ENCODE measurements around the gene RBX1.
A peak's percentile ranks its signal among the peaks of the same experiment; 100 is the strongest.
"Not testable (repeated sequence)": the region's sequence is repeated elsewhere in the genome, so short reads cannot be mapped to it uniquely, and the experiment has no call there.

Gene RBX1

GRCh38 chr22:41001722-41002122 lies 50.5 kb downstream of the RBX1 start:
- Histone ChIP-seq H3K4me3 (ENCODE audit: low read depth in 1 of 2, low read length in 2 of 2) (no peak overlapping the region), H3K27me3 (ENCODE audit: low read depth, low read length) (no peaks in the 10 kb centered on the region), H3K4me1 (ENCODE audit: control insufficient read depth in 1 of 2, insufficient read depth in 2 of 2, low read length in 2 of 2) (no peaks in the 10 kb centered on the region), H3K36me3 (ENCODE audit: control insufficient read depth in 1 of 2, insufficient read depth in 2 of 2, low read length in 2 of 2) (no peaks in the 10 kb centered on the region), H3K9me3 (ENCODE audit: control insufficient read depth in 1 of 2, low read length in 2 of 2) (no peaks in the 10 kb centered on the region), H3K27ac (ENCODE audit: low read length) (no peak overlapping the region)

GRCh38 chr22:41002386-41002785 lies 51.2 kb downstream of the RBX1 start:
- not testable (repeated sequence) for H3K27me3 ChIP-seq (ENCODE audit: low read depth, low read length); H3K27ac ChIP-seq (ENCODE audit: low read length); H3K9me3 ChIP-seq (ENCODE audit: control insufficient read depth in 1 of 2, low read length in 2 of 2); H3K4me3 ChIP-seq (ENCODE audit: low read depth in 1 of 2, low read length in 2 of 2); H3K36me3 ChIP-seq (ENCODE audit: control insufficient read depth in 1 of 2, insufficient read depth in 2 of 2, low read length in 2 of 2); H3K4me1 ChIP-seq (ENCODE audit: control insufficient read depth in 1 of 2, insufficient read depth in 2 of 2, low read length in 2 of 2)

- Histone ChIP-seq H3K36me3 (ENCODE audit: control insufficient read depth in 1 of 2, insufficient read depth in 2 of 2, low read length in 2 of 2) (no peaks in the 10 kb centered on the region), H3K4me1 (ENCODE audit: control insufficient read depth in 1 of 2, insufficient read depth in 2 of 2, low read length in 2 of 2) (no peaks in the 10 kb centered on the region), H3K27me3 (ENCODE audit: low read depth, low read length) (no peaks in the 10 kb centered on the region), H3K27ac (ENCODE audit: low read length) (no peak overlapping the region), H3K9me3 (ENCODE audit: control insufficient read depth in 1 of 2, low read length in 2 of 2) (no peaks in the 10 kb centered on the region), H3K4me3 (ENCODE audit: low read depth in 1 of 2, low read length in 2 of 2) (no peak overlapping the region)
These were observed 51.9 kb downstream of the RBX1 start for GRCh38 chr22:41003066-41003465.

- no peaks in the 10 kb centered on the region for H3K9me3 ChIP-seq (ENCODE audit: control insufficient read depth in 1 of 2, low read length in 2 of 2)
- H3K27ac ChIP-seq (ENCODE audit: low read length), result no peak overlapping the region
- no peaks in the 10 kb centered on the region for H3K27me3 ChIP-seq (ENCODE audit: low read depth, low read length)
- H3K4me3 ChIP-seq (ENCODE audit: low read depth in 1 of 2, low read length in 2 of 2), result no peak overlapping the region
- no peaks in the 10 kb centered on the region for H3K36me3 ChIP-seq (ENCODE audit: control insufficient read depth in 1 of 2, insufficient read depth in 2 of 2, low read length in 2 of 2)
- H3K4me1 ChIP-seq (ENCODE audit: control insufficient read depth in 1 of 2, insufficient read depth in 2 of 2, low read length in 2 of 2), result no peaks in the 10 kb centered on the region
These were observed 52.8 kb downstream of the RBX1 start for GRCh38 chr22:41003976-41004375.

- no peaks in the 10 kb centered on the region for H3K4me1 ChIP-seq (ENCODE audit: control insufficient read depth in 1 of 2, insufficient read depth in 2 of 2, low read length in 2 of 2)
- no peaks in the 10 kb centered on the region for H3K9me3 ChIP-seq (ENCODE audit: control insufficient read depth in 1 of 2, low read length in 2 of 2)
- H3K27me3 ChIP-seq (ENCODE audit: low read depth, low read length), result no peaks in the 10 kb centered on the region
- no peaks in the 10 kb centered on the region for H3K36me3 ChIP-seq (ENCODE audit: control insufficient read depth in 1 of 2, insufficient read depth in 2 of 2, low read length in 2 of 2)
- no peak overlapping the region for H3K27ac ChIP-seq (ENCODE audit: low read length)
- no peak overlapping the region for H3K4me3 ChIP-seq (ENCODE audit: low read depth in 1 of 2, low read length in 2 of 2)
These were observed 58.2 kb downstream of the RBX1 start for GRCh38 chr22:41009222-41009948.

GRCh38 chr22:41015003-41015402 lies 63.8 kb downstream of the RBX1 start:
- Histone ChIP-seq H3K9me3 (ENCODE audit: control insufficient read depth in 1 of 2, low read length in 2 of 2) (no peaks in the 10 kb centered on the region), H3K36me3 (ENCODE audit: control insufficient read depth in 1 of 2, insufficient read depth in 2 of 2, low read length in 2 of 2) (no peaks in the 10 kb centered on the region), H3K27ac (ENCODE audit: low read length) (no peak overlapping the region), H3K27me3 (ENCODE audit: low read depth, low read length) (no peaks in the 10 kb centered on the region), H3K4me3 (ENCODE audit: low read depth in 1 of 2, low read length in 2 of 2) (no peak overlapping the region), H3K4me1 (ENCODE audit: control insufficient read depth in 1 of 2, insufficient read depth in 2 of 2, low read length in 2 of 2) (no peaks in the 10 kb centered on the region)

GRCh38 chr22:41021061-41021612 lies 70.0 kb downstream of the RBX1 start:
- H3K27me3 ChIP-seq (ENCODE audit: low read depth, low read length), result no peaks in the 10 kb centered on the region
- no peaks in the 10 kb centered on the region for H3K36me3 ChIP-seq (ENCODE audit: control insufficient read depth in 1 of 2, insufficient read depth in 2 of 2, low read length in 2 of 2)
- no peaks in the 10 kb centered on the region for H3K9me3 ChIP-seq (ENCODE audit: control insufficient read depth in 1 of 2, low read length in 2 of 2)
- H3K4me3 ChIP-seq (ENCODE audit: low read depth in 1 of 2, low read length in 2 of 2), result peak overlapping the region; percentile 70 to 84
- H3K4me1 ChIP-seq (ENCODE audit: control insufficient read depth in 1 of 2, insufficient read depth in 2 of 2, low read length in 2 of 2), result peaks cover 0 to 6% of the 10 kb centered on the region in 2 donors
- H3K27ac ChIP-seq (ENCODE audit: low read length), result peak overlapping the region; percentile 80

GRCh38 chr22:41021613-41022454 lies 70.7 kb downstream of the RBX1 start:
- Histone ChIP-seq H3K36me3 (ENCODE audit: control insufficient read depth in 1 of 2, insufficient read depth in 2 of 2, low read length in 2 of 2) (no peaks in the 10 kb centered on the region), H3K27ac (ENCODE audit: low read length) (peak overlapping the region; percentile 80), H3K4me3 (ENCODE audit: low read depth in 1 of 2, low read length in 2 of 2) (peak overlapping the region; percentile 70 to 84), H3K27me3 (ENCODE audit: low read depth, low read length) (no peaks in the 10 kb centered on the region), H3K4me1 (ENCODE audit: control insufficient read depth in 1 of 2, insufficient read depth in 2 of 2, low read length in 2 of 2) (peaks cover 0 to 6% of the 10 kb centered on the region in 2 donors), H3K9me3 (ENCODE audit: control insufficient read depth in 1 of 2, low read length in 2 of 2) (no peaks in the 10 kb centered on the region)

GRCh38 chr22:41022470-41023298 lies 71.5 kb downstream of the RBX1 start:
- H3K36me3 ChIP-seq (ENCODE audit: control insufficient read depth in 1 of 2, insufficient read depth in 2 of 2, low read length in 2 of 2), result no peaks in the 10 kb centered on the region
- peaks cover 0 to 6% of the 10 kb centered on the region in 2 donors for H3K4me1 ChIP-seq (ENCODE audit: control insufficient read depth in 1 of 2, insufficient read depth in 2 of 2, low read length in 2 of 2)
- peak overlapping the region; percentile 70 to 84 for H3K4me3 ChIP-seq (ENCODE audit: low read depth in 1 of 2, low read length in 2 of 2)
- H3K27me3 ChIP-seq (ENCODE audit: low read depth, low read length), result no peaks in the 10 kb centered on the region
- H3K9me3 ChIP-seq (ENCODE audit: control insufficient read depth in 1 of 2, low read length in 2 of 2), result no peaks in the 10 kb centered on the region
- H3K27ac ChIP-seq (ENCODE audit: low read length), result peak overlapping the region; percentile 80
